ENCODE data around the gene PDE8B.
A peak's percentile ranks its signal among the peaks of the same experiment; 100 is the strongest.

PDE8B gene

DNA sequence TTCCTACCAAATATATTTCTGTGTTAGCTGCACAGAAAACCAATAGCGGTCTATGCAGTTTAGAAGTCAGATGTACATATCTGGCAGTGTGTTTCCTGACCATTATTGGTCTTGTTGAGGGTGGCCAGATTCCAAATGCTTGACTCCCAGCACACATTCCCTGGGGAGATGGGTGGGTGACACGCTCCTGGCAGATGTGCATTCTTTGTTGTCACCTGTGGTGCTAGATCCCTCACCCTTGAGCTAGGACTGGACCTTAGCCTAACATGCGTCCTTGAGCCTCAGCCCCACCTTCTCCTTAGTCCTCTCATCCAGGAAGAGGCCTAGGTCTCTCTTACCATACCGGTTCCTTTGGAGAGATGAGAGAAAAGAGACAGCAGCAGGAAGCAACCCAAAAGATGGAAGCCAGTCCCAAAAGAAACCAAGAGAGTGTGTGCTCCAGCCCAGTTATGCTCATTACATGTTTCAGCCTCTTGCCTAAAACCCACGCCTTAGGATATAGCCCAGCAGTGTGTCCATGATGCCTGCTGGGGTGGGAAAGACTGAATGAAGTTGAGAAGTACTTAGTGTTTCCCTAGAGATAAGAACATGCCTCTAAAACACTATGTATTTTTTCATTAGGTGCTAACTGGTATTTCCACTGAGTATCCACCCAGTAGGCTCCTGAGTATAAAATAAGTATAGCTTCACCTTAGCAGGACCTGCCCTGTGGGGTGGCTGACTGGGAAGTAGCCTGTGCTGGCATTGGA, 116.7 kb downstream of the PDE8B start:
- DNase-seq, result no peak

DNA sequence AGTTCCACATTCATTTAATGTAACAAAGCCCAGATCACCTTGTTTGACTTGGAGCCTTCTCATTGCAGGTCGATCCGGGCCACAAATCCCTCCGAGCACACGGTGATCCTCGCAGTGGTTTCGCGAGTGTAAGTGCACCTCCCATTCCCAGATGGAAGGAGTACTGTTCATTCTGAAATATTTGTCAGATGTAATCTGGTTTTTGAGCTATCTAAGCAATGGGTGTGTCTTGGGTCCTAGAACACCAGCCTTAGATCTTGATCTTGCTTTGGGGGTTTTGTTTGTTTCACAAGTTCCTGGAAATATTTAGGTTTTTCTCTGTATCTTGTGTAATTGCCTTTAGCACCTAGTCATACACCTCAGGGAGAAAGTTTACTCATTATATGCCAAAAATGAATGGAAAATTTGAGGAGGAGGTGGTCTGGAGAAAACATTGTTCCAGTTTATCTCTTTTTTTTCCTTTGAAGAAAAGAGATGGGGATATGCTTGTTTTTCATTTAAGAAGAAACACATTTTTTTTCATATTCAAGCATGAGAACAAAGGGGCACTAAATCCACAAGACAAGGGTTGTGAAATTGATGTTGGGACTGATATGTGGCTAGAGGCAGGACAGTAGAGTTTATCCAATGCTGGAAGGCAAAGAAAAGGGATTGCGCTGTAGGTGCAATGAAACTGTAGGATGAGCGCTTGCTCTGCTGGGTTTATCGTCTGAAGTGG, 118.6 kb downstream of the PDE8B start:
- DNase-seq, result peak in 1 of 5 experiments; percentile 47

DNA sequence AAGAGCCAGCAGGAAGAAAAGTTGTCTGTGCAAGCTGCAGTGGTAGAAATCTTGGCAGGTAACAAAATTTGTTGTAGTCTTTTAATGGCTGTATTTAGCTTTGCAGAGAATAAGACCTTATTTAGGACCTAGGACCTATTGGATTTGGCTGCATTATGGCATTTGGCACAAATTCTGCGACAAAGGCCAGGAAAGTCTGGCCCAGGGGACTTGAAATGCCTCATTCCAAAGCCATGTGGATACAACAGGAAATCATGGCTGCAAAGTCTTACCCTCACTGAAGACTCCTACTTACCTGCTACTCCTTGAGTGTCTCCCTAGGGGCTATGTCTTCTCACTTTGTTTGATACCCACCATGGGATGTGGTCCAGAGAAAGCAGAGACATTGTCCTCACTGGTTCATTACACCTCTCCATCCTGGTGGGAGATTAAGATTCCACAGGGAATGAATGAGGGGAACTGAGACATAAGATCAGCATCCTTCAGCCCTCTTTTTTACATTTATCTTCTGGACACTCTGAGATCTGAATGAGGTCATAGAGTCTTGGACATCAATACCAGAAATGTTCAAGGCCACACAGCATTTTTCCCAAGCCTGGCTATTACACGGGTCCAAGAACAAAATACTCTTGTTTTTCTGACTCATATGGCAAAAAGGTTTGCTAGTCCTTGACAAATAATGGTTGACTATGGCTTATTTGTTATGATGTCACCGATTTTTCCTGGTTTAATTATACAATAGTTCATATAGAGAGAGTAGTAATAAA, 119.4 kb downstream of the PDE8B start:
- no peak for DNase-seq

DNA sequence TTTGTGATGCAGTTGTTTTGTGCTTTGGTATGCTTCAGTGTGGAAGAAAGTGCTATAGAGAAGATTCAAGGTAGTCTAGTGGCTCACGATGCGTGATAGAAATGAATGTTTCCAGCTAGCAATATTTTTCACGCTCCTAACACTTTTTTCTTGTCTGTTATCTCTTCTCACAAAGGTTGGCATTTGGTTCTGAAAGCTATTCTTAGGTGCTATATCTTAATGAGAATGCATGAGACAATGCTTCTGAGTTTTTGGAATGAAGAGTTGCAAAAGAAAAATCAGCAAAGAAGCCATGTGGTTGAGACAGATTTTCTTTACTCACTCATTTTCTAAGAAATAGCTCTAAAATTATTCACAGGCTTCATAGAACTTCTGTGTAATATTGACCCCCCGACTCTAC, 122.6 kb downstream of the PDE8B start:
- no peak for DNase-seq

DNA sequence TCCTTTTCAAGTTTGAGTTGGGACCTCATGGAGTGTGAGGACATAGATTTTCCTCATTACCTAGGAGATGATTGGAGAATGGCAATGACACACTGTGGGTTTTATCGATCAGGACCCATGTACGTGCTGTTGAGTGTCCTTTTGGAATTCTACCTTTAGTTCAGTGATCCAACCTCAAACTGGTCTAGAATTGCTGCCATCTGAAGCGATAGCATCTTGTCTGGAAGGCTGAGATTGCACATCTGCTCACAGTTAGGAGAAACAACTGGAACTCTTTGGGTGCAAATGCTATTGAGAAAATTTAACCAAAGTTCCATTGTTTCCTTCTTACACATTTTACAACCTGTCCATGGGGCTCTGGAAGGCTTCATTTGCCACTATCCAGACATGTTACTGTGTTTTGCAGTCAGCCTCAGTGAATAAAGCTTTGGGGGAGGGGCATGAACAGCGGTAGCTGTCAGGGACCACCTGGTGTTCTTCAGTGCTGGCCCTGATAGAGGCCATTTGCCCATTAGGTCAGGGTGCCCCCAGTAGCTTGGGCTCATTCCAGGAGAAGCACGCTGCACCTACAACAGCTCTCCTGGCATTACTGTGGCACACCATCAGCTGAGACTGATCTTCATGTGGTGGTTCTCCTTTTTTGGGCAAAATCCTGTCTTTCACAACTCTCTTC, 123.1 kb downstream of the PDE8B start:
- no peak for DNase-seq

DNA sequence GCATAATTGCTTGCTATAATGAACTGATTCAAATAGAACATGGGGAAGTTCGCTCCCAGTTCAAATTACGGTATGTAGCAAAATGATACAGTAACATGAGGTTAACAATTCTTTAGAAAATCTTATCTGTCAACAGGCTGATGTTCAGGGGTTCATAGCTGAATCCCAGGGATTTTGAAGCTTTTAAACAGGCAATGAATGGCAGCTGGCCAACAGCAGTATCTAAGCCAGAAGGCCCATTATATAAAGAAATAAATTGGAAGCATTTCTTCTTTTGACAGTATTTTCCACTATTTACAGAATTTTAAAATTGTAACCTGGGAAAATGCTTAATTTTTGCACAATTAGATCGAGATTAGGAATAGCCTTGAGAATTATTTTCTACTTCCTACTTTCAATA, 126.8 kb downstream of the PDE8B start:
- no peak for DNase-seq

DNA sequence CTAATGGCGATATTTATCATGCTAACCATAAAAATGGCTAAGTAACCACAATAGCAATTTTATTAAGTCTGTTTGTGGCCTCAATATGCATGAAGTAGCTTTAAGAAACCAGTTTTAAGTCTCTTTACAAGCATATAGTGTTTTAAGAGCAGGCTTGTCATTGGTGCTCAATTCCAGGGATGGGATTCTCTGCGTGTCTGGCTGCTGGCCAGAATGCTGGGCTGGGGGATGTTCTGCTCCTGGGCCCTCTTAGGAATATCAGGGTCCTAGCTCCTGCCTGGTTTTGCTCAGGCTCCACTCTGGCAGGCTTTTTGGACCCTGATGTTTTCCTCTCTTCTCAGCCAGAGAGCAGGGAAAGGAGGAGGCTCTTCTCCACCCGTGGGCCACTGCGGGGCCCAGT, 127.2 kb downstream of the PDE8B start:
- no peak for DNase-seq

DNA sequence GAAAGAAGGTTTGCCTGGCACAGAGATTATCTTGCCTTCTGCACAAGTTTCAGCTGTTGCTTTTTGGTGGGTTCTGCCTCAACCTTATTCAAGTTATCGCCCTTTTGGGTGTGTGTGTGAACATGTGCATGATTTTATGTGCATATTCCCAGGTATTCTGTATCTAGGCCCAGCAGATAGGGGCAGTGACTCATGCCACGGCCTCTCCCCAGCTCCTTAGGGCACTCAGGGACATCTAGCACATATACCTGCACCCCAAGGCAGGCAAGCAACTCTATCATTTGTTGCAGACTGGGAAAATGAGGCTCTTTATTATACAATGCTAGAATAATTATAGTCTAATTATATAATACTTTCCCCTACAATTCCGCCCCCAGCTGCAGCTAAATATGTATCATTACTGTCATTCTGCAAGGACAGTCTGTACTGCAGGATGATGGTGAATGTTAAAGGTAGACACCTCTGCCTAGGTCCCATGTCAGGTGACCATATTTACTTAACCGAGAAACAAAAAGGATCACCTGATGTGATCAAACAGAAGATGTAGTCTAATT, 128.9 kb downstream of the PDE8B start:
- DNase-seq, result no peak

DNA sequence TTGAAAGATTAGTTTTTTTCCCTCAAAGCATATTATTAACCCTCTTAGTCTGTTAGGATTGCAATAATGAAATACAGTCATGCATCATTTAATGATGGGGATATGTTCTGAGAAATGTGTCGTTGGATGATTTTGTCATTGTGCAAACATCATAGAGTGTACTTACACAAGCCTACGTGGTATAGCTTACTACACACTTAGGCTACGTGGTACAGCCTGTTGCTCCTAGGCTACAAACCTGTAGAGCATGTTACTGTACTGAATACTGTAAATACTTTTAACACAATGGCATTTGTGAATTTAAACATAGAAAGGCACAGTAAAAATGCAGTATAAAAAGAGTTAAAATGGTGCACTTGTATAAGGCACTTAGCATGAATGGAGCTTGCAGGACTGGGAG, 132.7 kb downstream of the PDE8B start:
- DNase-seq, result no peak

DNA sequence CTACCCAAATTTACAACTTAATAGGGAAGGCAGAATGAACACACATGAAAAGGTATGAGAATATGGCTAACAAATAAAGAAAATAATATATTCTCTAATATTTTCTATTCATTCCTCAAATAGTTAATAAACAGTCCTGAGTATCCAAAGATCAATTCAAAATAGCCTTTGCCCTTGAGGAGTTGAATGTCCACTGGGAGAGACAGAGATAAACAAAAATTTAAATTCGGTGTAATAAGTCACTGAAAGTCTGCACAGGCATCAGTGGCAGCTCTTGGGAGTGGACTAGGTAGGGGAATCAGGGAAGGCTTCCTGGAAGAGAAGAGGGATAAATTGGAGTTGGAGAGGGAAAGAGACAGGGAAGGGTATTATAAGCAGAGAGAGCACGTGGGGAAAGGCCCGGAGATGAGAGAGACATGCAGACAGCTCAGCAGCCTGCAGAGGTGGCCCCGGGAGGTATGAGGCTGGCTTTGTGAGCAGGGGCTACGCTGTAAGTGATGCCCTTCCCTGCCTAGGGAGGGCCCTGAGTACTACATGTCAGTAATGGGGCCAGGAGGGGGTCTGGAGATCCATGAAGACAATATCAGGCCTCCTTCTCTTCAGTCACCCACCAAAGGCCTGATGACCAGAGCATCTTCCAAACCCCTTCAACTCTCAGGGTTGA, 137.1 kb downstream of the PDE8B start:
- DNase-seq, result no peak

DNA sequence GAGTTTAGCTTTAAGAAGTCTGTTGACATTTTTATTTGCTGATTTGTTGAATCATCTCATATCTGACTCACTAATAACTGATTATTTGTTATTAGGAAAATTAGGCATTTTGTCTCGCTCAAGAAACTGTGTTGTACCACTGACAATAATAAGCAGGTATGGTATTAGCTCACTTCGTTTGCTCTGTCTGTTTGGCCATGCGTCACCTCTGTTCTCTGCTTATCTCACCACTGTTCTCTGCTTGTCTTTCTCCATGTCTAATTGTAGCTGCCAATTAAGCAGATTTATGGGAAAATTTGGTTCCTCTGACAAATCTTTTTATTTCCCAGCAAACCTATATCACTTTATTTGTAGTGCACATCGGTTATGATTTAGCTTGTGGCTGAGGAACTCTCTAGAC, 142.8 kb downstream of the PDE8B start:
- no peak for DNase-seq

DNA sequence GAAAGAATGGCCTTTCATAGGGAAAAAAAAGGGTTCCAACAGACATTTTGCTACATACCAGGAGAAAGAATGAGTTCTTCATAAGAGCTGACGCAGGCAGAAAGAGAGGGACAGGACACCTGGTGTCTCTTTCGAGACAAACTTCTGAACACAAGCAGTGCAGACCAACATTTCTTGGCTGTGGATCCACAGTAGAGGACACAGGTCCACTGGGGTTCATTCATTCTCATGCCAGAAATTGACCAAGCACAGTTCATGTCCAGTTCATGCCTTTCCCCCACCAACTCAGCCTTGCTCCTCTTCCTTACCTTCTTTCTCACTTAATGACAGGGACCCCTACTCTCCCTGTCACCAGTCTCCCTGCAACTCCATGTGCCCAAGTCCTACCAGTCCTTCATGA, 144.0 kb downstream of the PDE8B start:
- no peak for DNase-seq

DNA sequence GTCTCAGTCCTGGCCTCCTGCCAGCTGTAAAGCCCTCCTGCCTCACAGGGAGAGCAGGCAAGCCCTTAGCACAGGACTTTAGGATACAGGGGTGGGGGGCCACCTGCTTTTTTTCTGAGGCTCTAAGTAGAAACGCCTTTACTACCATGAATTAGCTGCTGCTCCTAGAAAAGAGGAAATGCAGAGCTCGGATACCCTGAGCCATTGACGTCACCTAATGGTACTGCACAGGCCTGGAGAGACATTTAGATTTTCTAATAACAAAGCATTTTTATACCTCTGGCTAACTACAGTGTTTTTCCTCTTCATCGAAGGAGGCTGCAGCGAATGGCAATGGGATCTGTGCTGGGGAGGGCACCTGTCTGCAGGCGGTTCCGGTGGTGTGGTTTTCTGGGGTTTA, 144.6 kb downstream of the PDE8B start:
- DNase-seq, result no peak

DNA sequence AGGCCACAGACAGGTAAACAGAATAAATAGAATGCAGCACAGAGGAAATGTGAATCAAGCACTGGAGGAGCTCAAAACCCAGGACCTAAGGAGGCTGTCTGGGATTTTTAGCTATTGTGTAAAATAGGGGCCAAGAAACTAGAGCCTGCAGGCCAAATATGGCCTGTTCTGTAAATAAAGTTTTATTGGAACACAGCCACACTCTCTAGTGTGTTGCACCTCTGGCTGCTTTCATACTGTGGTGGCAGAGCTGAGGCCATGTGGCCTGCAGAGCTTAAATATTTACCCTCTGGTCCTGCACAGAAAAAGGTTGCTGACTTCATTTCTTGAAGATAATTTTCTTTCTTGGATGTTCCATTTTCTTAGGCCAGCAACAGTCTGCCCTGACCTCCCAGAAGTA, 145.3 kb downstream of the PDE8B start:
- DNase-seq, result no peak

DNA sequence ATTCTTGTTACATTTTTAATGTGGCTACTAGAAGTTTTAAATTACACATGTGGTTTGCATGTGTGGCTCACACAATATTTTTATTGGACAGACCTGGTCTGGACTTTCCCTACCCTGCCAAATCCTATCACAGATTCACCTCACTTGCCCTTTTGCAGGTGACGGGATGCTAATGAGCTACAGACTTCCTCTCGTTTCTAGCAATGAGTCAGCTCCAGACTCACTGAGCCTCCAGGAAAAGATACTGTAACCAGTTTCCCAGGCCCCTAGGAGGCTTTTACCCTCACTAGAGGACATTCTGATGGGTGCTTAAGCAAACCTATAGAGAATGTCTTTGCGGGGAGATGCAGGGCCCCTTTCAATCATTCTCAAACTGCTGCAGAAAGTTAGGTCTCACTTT, 146.3 kb downstream of the PDE8B start:
- peak in 1 of 5 experiments; percentile 72 for DNase-seq

DNA sequence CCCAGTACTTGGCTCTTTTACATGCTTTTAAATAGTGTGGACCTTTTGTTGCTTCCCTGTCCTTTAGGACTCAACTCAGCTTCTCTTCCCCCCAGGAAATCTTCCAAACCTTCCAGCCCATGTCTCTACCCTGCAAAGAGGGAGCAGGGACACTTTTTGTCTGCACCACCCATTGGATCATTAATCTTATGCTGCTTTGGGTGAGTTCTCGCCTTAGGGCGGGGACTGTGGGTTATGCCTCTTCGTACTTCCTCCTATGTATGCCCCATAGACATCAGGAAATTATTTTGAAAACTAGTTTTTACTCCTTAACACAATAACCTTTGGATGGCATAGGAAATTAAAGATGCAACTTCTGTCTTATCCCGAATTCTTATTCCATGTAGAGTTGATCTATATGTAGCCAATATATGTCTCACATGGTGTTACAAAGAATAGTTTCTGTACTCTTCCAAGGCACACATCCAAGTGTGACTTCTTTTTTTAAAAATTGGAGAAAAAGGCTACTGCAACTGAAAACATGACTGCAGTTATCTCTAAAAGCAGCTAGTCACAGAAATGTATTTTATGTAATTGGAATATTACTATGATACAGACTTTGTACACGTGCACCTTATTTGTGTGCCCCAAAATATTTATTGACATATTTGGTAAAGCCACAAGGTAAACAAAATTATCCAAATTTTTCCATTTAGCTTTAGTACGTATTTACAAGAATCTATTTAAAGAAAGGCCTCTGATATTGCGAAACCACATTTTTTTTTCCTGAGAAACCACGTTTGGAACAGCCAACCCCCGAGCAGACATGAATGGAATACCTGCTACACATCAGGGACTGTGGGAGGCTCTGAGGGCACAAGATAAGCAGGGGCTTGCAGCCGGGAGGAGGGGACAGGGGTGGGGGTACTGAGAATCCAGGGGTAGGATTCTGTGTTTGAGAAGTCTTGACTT, 148.1 kb downstream of the PDE8B start:
- DNase-seq, result no peak

DNA sequence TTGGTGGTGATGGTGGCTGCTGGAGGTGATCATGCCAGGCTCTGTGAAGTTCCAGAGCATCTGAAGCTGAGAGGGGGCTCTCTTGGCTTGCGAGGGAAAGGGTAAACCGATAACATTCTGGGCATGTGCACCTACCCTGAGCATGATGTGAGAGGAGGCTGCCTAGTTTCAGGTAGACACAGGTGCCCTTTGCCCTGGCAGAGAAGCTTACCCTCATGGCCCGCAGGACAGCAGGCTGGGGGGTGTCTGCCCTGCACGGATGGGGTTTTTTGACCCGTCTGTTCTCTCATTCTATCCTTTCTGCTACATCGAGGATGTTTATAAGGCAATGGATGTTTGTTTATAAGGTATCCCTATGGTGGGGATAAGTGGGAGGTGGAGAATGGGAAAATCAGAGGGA, 148.8 kb downstream of the PDE8B start:
- no peak for DNase-seq

DNA sequence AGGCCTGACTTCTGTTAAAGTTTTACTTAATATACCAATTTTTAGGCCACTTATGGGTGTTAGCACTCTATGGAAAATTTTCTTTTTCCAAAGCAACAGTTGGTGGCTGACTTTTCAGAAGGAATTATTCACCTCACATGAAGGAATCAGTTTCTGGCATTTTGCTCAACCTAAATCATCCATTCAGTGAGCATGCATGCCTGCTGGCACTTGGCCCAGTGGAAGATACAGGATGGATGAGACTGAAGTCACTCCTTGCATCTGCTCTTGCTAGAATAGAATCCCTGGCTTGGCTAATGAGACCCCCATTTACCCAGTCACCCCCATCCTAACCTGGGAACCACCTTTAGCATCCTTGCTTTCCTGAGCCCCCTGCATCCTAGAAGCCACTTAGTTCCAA, 149.9 kb downstream of the PDE8B start:
- DNase-seq, result no peak

DNA sequence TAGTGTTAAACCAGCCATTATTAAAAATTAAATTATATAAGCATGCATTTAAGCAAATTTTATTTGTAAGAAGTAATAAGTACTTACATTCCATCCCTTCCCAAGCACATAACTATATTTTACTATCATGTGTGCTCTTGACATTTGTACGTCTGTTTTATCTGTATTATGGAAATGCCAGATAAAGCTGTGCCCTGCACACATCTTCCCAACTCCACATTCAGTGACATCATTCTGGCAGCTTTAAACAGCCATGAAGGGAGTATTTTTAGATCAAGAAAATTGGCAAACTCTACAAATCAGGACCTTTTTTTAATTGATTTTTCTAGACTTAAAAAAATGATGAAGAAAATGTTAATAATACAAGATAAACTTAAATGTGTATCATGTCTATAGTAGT, 150.5 kb downstream of the PDE8B start:
- DNase-seq, result no peak

DNA sequence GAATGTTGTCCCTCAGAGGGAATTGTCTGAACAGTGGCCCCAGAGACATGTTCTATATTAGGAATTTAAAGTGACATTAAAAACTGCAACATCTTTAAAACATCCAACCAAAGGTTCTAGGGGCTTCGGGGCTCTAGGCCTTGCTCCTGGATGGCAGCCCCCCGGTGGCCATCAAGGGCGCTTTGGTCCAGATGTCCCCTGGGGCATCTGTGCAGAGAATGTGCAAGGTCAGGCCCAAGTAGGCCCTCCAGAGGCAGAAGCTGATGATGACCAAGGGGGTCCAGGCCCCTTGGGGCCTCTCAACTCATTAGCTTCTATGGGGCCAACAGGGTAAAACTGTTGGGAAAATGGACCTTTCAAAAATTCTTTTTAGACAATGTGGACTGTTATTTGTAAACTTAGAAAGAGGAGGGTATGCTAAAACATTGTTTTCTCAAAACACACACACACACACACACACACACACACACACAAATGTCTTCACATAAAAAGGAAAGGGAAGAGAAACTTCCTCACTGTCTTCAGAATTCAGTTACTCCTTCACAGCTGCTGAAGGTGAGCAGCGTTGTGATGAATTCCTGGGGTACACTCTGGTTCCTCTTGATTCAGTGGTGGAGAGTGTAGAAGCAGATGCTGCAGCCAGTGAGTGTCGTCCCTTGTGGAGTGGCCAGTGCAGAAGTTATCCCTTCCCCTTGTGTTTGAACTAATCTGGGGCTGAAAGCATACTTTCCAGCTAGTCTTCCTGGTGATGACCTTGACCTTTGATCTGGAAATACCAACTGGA, 156.4 kb downstream of the PDE8B start:
- DNase-seq, result no peak
